ENCODE measurements around the gene DHRS9.

DNA sequence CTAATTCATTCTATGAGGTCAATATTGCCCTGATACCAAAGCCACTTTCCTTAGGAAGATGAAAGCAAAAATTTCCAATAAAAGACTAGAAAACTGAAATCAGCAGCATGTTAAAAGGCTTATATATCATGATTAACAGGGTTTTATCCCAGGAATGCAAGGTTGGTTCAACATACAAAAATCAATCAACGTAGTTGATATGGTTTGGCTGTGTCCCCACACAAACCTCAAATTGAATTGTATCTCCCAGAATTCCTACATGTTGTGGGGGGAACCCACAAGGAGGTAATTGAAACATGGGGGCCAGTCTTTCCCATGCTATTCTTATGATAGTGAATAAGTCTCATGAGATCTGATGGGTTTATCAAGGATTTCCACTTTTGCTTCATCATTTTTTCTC, 26.5 kb upstream of the DHRS9 start:
- TF ChIP-seq POLR2A (IDR thresholded peaks at IDR 0.05), result no peak
- TF ChIP-seq, protein P1, sequence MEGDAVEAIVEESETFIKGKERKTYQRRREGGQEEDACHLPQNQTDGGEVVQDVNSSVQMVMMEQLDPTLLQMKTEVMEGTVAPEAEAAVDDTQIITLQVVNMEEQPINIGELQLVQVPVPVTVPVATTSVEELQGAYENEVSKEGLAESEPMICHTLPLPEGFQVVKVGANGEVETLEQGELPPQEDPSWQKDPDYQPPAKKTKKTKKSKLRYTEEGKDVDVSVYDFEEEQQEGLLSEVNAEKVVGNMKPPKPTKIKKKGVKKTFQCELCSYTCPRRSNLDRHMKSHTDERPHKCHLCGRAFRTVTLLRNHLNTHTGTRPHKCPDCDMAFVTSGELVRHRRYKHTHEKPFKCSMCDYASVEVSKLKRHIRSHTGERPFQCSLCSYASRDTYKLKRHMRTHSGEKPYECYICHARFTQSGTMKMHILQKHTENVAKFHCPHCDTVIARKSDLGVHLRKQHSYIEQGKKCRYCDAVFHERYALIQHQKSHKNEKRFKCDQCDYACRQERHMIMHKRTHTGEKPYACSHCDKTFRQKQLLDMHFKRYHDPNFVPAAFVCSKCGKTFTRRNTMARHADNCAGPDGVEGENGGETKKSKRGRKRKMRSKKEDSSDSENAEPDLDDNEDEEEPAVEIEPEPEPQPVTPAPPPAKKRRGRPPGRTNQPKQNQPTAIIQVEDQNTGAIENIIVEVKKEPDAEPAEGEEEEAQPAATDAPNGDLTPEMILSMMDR (IDR thresholded peaks at IDR 0.05), result no peak

All from esophagus squamous epithelium (tissue), 4 donors.